ENCODE results near the gene ZNF473.

Gene ZNF473

GRCh38 chr19:50003810-50004419 is 21.9 kb upstream of the ZNF473 start:
- TF ChIP-seq CTCF (conservative IDR thresholded peaks at IDR 0.05), result no peak
- H3K27ac ChIP-seq, result no peak overlapping the region

GRCh38 chr19:50005428-50005827 is 20.4 kb upstream of the ZNF473 start:
- H3K27ac ChIP-seq, result no peak overlapping the region
- no peak for TF ChIP-seq CTCF (conservative IDR thresholded peaks at IDR 0.05)

- no peak for TF ChIP-seq CTCF (conservative IDR thresholded peaks at IDR 0.05)
- H3K27ac ChIP-seq, result no peak overlapping the region
Measured at GRCh38 chr19:50007170-50007569, 18.6 kb upstream of the ZNF473 start.

- no peak overlapping the region for H3K27ac ChIP-seq
- no peak for TF ChIP-seq CTCF (conservative IDR thresholded peaks at IDR 0.05)
Measured at GRCh38 chr19:50007947-50008346, 17.9 kb upstream of the ZNF473 start.

- H3K27ac ChIP-seq, result no peak overlapping the region
- no peak for TF ChIP-seq CTCF (conservative IDR thresholded peaks at IDR 0.05)
Measured at GRCh38 chr19:50008532-50008931, 17.3 kb upstream of the ZNF473 start.

- no peak overlapping the region for H3K27ac ChIP-seq
- TF ChIP-seq CTCF (conservative IDR thresholded peaks at IDR 0.05), result no peak
Measured at GRCh38 chr19:50016225-50016807, 9.5 kb upstream of the ZNF473 start.

GRCh38 chr19:50020481-50020880 is 5.3 kb upstream of the ZNF473 start:
- TF ChIP-seq CTCF (conservative IDR thresholded peaks at IDR 0.05), result no peak
- no peak overlapping the region for H3K27ac ChIP-seq

Measured in VCaP (cell line).